ENCODE results near the gene PCDHGB4. TPM values are rescaled to one million over a fixed set of nuclear protein-coding genes. Genes with fewer than 3 reads are reported as not detected.

The PCDHGB4 gene
- total and polyA plus RNA-seq, 2 of the 8 experiments (the other 6 are each of a cell fraction or from before 2014, with no cell fraction given): 8.0 to 9.1 TPM

DNA sequence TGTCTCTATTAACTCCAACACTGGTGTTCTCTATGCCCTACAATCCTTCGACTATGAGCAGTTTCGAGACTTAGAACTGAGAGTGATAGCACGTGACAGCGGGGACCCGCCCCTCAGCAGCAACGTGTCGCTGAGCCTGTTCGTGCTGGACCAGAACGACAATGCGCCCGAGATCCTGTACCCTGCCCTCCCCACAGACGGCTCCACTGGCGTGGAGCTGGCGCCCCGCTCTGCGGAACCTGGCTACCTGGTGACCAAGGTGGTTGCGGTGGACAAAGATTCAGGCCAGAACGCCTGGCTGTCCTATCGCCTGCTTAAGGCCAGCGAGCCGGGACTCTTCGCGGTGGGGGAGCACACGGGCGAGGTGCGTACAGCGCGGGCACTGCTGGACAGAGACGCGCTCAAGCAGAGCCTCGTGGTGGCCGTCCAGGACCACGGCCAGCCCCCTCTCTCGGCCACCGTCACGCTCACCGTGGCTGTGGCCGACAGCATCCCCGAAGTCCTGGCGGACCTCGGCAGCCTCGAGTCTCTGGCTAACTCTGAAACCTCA, 35.3 kb downstream of the PCDHGB4 start:
- H4K5ac ChIP-seq (ENCODE audit: insufficient read length, low read depth, low read length): no peak overlapping the region
- no peak overlapping the region for H3K27ac ChIP-seq (ENCODE audit: low read depth, low read length)
- peaks cover 2 to 34% (median 3%) of the 10 kb centered on the region in 4 experiments; a peak in 3 of 8 replicates for H3K36me3 ChIP-seq (ENCODE audit: control insufficient read depth in 2 of 4, insufficient read depth in 4 of 4, low read length in 3 of 4)
- no peak overlapping the region for H2AFZ ChIP-seq (ENCODE audit: low read length)
- H3K4me1 ChIP-seq (replicated peaks in 1 of 4; ENCODE audit: control insufficient read depth in 3 of 4, insufficient read depth in 4 of 4, low read length in 3 of 4): no peaks in the 10 kb centered on the region; a peak in 1 of 7 replicates
- H3K79me1 ChIP-seq (ENCODE audit: low read depth, low read length): peaks cover 2% of the 10 kb centered on the region; the same call in 1 of the 2 replicates
- DNase-seq (ENCODE audit: low read depth in 1 of 2, low spot score in 2 of 2): no peak
- H3K79me2 ChIP-seq (ENCODE audit: control insufficient read depth in 1 of 2, insufficient read depth in 2 of 2, low read length in 2 of 2): no peaks in the 10 kb centered on the region; a peak in 1 of 4 replicates
- WGBS, 2 experiments (ENCODE audit: extremely low coverage in 1 of 2, insufficient coverage in 1 of 2, insufficient read length in 1 of 2, insufficient replicate concordance in 2 of 2, low coverage in 1 of 2, low lambda C conversion rate in 2 of 2, missing lambda C conversion rate in 1 of 2): 95% methylated on average over 35 of the region's 42 CpGs; no CpG with 5 or more reads in 1 of the 2 experiments
- no peak overlapping the region for H3K4me2 ChIP-seq (ENCODE audit: insufficient read depth in 1 of 2, low read depth in 2 of 2, low read length in 2 of 2)
- H3K23ac ChIP-seq (ENCODE audit: insufficient read length): no peak overlapping the region
- no peak overlapping the region for H3K4me3 ChIP-seq (ENCODE audit: extremely low read depth in 1 of 4, insufficient read depth in 2 of 4, low read depth in 3 of 4, low read length in 4 of 4)
- H3K18ac ChIP-seq (ENCODE audit: extremely low read depth, low read length): no peak overlapping the region
- no peak overlapping the region for H2BK12ac ChIP-seq (ENCODE audit: low read depth, low read length)
- H2BK5ac ChIP-seq (ENCODE audit: low read depth, low read length): no peak overlapping the region
- no peaks in the 10 kb centered on the region for H4K20me1 ChIP-seq (replicated peaks in 1 of 2; ENCODE audit: control insufficient read depth in 1 of 2, insufficient read depth in 2 of 2, low read length in 2 of 2)
- no peak overlapping the region for H3K4ac ChIP-seq (replicated peaks; ENCODE audit: insufficient read length, low read depth, low read length)
- no peak overlapping the region for H2BK20ac ChIP-seq (ENCODE audit: low read length)
- peaks cover 49 to 51% of the 10 kb centered on the region in 2 experiments for H3K9me3 ChIP-seq (ENCODE audit: insufficient read depth in 2 of 2, low read depth in 1 of 2, low read length in 1 of 2)
- H2BK120ac ChIP-seq (replicated peaks; ENCODE audit: low read depth, low read length): no peak overlapping the region
- H4K8ac ChIP-seq (ENCODE audit: extremely low read depth, insufficient read depth, low read length): no peak overlapping the region
- H3K9ac ChIP-seq (replicated peaks in 1 of 4; ENCODE audit: extremely low read depth in 1 of 4, low read depth in 3 of 4, low read length in 3 of 4): no peak overlapping the region
- ChIA-PET POLR2A (ENCODE audit: partially characterized antibody) (no interaction called here), CTCF (ENCODE audit: partially characterized antibody) (interaction anchor here (1.2 to 23.3 kb wide), 9 partner anchors 10 to 130 kb away, joined by 3 to 1236 read pairs (median 9); partner anchors contain the start of genes PCDHGA10, PCDHGB1, PCDHGB6 and PCDHGC4)
- H2BK15ac ChIP-seq (ENCODE audit: low read length): no peak overlapping the region
- H3K23me2 ChIP-seq (ENCODE audit: low read depth, low read length): no peaks in the 10 kb centered on the region
- H3K56ac ChIP-seq (replicated peaks; ENCODE audit: insufficient read length, low read depth, low read length): no peak overlapping the region
- no peak overlapping the region for H4K91ac ChIP-seq (replicated peaks; ENCODE audit: insufficient read length, low read length)
- H3K14ac ChIP-seq (ENCODE audit: insufficient read length): no peak overlapping the region
- no peak for FAIRE-seq
- peaks cover 0 to 12% (median 6%) of the 10 kb centered on the region in 4 experiments; a peak in 4 of 7 replicates for H3K27me3 ChIP-seq (replicated peaks in 1 of 4; ENCODE audit: control insufficient read depth in 3 of 4, extremely low read depth in 1 of 4, insufficient read depth in 3 of 4, low read length in 3 of 4)
- H2AK5ac ChIP-seq (ENCODE audit: low read depth, low read length): no peak overlapping the region
- TF ChIP-seq JUN (IDR thresholded peaks at IDR 0.05; ENCODE audit: low read depth, low read length) (no peak), RBBP5 (IDR thresholded peaks at IDR 0.05; ENCODE audit: borderline replicate concordance, low read depth, low read length) (no peak), PHF8 (conservative IDR thresholded peaks at IDR 0.05; ENCODE audit: low read depth, low read length) (no peak), RXRA (IDR thresholded peaks at IDR 0.05; ENCODE audit: insufficient read depth, low read depth, low read length) (no peak), BRCA1 (IDR thresholded peaks at IDR 0.05; ENCODE audit: low read depth, low read length) (no peak), KDM5A (IDR thresholded peaks at IDR 0.05; ENCODE audit: low read length) (no peak), SUZ12 (IDR thresholded peaks at IDR 0.05; ENCODE audit: low read length) (no peak), TAF7 (optimal IDR thresholded peaks at IDR 0.05; ENCODE audit: borderline replicate concordance, low read depth, low read length) (no peak), RNF2 (IDR thresholded peaks at IDR 0.05; ENCODE audit: borderline replicate concordance, low read depth, low read length, missing control alignments, poor library complexity, severe bottlenecking) (no peak)
- TF ChIP-seq, protein P1, sequence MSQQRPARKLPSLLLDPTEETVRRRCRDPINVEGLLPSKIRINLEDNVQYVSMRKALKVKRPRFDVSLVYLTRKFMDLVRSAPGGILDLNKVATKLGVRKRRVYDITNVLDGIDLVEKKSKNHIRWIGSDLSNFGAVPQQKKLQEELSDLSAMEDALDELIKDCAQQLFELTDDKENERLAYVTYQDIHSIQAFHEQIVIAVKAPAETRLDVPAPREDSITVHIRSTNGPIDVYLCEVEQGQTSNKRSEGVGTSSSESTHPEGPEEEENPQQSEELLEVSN (IDR thresholded peaks at IDR 0.05): no peak
- TF ChIP-seq, protein P2, sequence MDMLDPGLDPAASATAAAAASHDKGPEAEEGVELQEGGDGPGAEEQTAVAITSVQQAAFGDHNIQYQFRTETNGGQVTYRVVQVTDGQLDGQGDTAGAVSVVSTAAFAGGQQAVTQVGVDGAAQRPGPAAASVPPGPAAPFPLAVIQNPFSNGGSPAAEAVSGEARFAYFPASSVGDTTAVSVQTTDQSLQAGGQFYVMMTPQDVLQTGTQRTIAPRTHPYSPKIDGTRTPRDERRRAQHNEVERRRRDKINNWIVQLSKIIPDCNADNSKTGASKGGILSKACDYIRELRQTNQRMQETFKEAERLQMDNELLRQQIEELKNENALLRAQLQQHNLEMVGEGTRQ (IDR thresholded peaks at IDR 0.05; ENCODE audit: low read length): no peak

All from H1 (cell line).